Stimulated activated CD4-positive, alpha-beta T cell treated with anti-CD3 and anti-CD28 coated beads, Interleukin-1b, Interleukin-23, amount 100 ng/mL, for 24 hours (primary cell): Measurements from ENCODE around the gene GPAT3.
"Not testable (repeated sequence)": the region's sequence is repeated elsewhere in the genome, so short reads cannot be mapped to it uniquely, and the experiment has no call there.

Experiments used
- DNase-seq, 4 experiments: peaks; one replicate each; pipeline ENCODE4 v3.0.0-alpha.2; 2020; ENCODE audit warnings: low read depth in 4 of 4, low spot score in 1 of 4

GPAT3 gene

GRCh38 chr4:83548151-83548905, 12.4 kb downstream of the GPAT3 start:
- peak; percentile 26 to 52 (median 38) for DNase-seq

GRCh38 chr4:83552083-83552482, 16.2 kb downstream of the GPAT3 start:
- no peak for DNase-seq

- DNase-seq, result no peak
These were observed 17.0 kb downstream of the GPAT3 start for GRCh38 chr4:83552924-83553323.

GRCh38 chr4:83556006-83556707, 20.2 kb downstream of the GPAT3 start:
- DNase-seq, result no peak

- DNase-seq, result no peak
These were observed 20.9 kb downstream of the GPAT3 start for GRCh38 chr4:83556816-83557215.

- no peak for DNase-seq
These were observed 22.2 kb downstream of the GPAT3 start for GRCh38 chr4:83558059-83558653.

- DNase-seq, result no peak
These were observed 22.8 kb downstream of the GPAT3 start for GRCh38 chr4:83558680-83559079.

GRCh38 chr4:83560523-83560922, 24.6 kb downstream of the GPAT3 start:
- DNase-seq, result no peak

- no peak for DNase-seq
These were observed 25.5 kb downstream of the GPAT3 start for GRCh38 chr4:83561381-83561780.

- DNase-seq, result no peak
These were observed 28.1 kb downstream of the GPAT3 start for GRCh38 chr4:83563998-83564397.

GRCh38 chr4:83568062-83568461, 32.2 kb downstream of the GPAT3 start:
- DNase-seq, result no peak

GRCh38 chr4:83569429-83569828, 33.5 kb downstream of the GPAT3 start:
- no peak for DNase-seq

GRCh38 chr4:83569987-83570386, 34.1 kb downstream of the GPAT3 start:
- DNase-seq, result no peak

- no peak for DNase-seq
These were observed 36.9 kb downstream of the GPAT3 start for GRCh38 chr4:83572848-83573247.

GRCh38 chr4:83574247-83574646, 38.3 kb downstream of the GPAT3 start:
- no peak for DNase-seq

- not testable (repeated sequence) for DNase-seq
These were observed 40.3 kb downstream of the GPAT3 start for GRCh38 chr4:83576237-83576636.

GRCh38 chr4:83581411-83582288, 45.7 kb downstream of the GPAT3 start:
- DNase-seq, result no peak

- DNase-seq, result no peak
These were observed 46.4 kb downstream of the GPAT3 start for GRCh38 chr4:83582289-83582785.

- DNase-seq, result no peak
These were observed 50.1 kb downstream of the GPAT3 start for GRCh38 chr4:83585982-83586508.

GRCh38 chr4:83589279-83589678, 53.4 kb downstream of the GPAT3 start:
- no peak for DNase-seq

- no peak for DNase-seq
These were observed 55.1 kb downstream of the GPAT3 start for GRCh38 chr4:83591056-83591455.
